ENCODE results near the gene OR52J3. TPM values are rescaled to one million over a fixed set of nuclear protein-coding genes. Genes with fewer than 3 reads are reported as not detected.

The OR52J3 gene
- total RNA-seq (2022; extraction: Qiagen RNA extraction): not detected in 5 replicates

DNA sequence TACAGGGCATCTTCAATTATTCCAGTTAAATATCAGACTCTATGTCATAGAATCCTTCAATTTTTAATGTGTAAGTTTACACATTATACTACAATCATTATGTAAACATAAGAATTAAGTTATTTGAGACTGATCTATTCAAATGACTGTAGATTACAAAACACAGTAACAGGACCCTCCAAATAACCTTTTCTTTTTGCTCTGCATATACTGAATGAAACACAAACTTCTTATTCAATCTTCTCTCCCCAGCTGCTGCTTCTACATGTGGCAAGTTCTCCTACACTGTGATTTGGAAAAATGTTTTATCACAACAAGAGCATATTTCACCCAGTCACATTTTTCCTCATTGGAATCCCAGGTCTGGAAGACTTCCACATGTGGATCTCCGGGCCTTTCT is at the start of gene OR52J3:
Gene OR52J3, plus strand, starts transcription at position 301 of the 400 bp plus-strand sequence. Its CDS starts 0 bp downstream, at position 301.

DNA sequence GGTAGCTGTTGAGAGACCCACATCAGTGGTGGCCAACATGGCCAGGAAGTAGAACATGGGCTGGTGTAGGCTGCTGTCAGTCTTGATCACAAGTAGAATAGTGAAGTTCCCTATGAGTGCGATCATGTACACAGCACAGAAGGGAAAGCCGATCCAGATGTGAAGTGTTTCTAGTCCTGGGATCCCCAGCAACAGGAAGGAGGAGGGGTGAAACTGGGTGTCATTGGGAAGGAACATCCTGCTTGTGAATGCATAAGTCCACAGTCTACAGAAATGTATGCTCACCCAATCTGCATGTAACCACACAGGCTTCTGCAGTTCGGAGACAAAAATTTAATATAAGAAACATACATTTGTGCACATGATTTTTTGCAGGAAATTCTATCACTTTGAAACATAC is 13.1 kb downstream of the OR52J3 start, which contains the start of gene OR52E2:
Gene OR52E2, minus strand, starts transcription at position 237 of the 400 bp plus-strand sequence. Its CDS starts 0 bp downstream, at position 237.

DNA sequence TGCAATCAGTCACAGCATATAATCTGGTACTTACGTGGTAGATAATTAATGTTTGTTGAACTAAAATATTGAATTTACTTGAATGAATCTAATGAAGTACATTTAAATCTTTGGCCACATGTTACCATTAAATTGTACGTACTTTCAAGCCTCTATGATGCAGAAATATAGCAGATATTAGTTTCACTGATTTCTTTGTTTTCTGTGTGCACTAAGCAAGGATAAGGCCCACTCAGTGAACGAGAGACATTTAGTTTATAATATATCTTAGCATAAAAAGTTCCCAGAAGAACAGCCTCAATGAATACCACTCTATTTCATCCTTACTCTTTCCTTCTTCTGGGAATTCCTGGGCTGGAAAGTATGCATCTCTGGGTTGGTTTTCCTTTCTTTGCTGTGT is 22.9 kb downstream of the OR52J3 start, which contains the start of gene OR52E1:
Gene OR52E1, plus strand, starts transcription at position 301 of the 400 bp plus-strand sequence.

Other genes starting within 250 kb of the OR52J3 start
- not detected in 5 replicates for gene OR52R1, start 242.1 kb upstream of the OR52J3 start, total RNA-seq (2022; extraction: Qiagen RNA extraction)
- gene OR51F2, start 225.2 kb upstream of the OR52J3 start, total RNA-seq (2022; extraction: Qiagen RNA extraction): not detected in 5 replicates
- not detected in 5 replicates for gene OR51S1, start 197.3 kb upstream of the OR52J3 start, total RNA-seq (2022; extraction: Qiagen RNA extraction)
- gene OR51T1, start 164.6 kb upstream of the OR52J3 start, total RNA-seq (2022; extraction: Qiagen RNA extraction): not detected in 5 replicates
- not detected in 5 replicates for gene OR51A7, start 142.7 kb upstream of the OR52J3 start, total RNA-seq (2022; extraction: Qiagen RNA extraction)
- not detected in 5 replicates for gene OR51G2, start 127.2 kb upstream of the OR52J3 start, total RNA-seq (2022; extraction: Qiagen RNA extraction)
- not detected in 5 replicates for gene OR51G1, start 122.2 kb upstream of the OR52J3 start, total RNA-seq (2022; extraction: Qiagen RNA extraction)
- not detected in 5 replicates for gene OR51A4, start 98.9 kb upstream of the OR52J3 start, total RNA-seq (2022; extraction: Qiagen RNA extraction)
- not detected in 5 replicates for gene OR51A2, start 90.8 kb upstream of the OR52J3 start, total RNA-seq (2022; extraction: Qiagen RNA extraction)
- not detected in 5 replicates for gene OR51L1, start 51.7 kb upstream of the OR52J3 start, total RNA-seq (2022; extraction: Qiagen RNA extraction)
- gene OR52E2, start 13.1 kb downstream of the OR52J3 start, total RNA-seq (2022; extraction: Qiagen RNA extraction): not detected in 5 replicates
- gene OR52E1, start 23.0 kb downstream of the OR52J3 start, total RNA-seq (2022; extraction: Qiagen RNA extraction): not detected in 5 replicates
- gene OR52A5, start 91.8 kb downstream of the OR52J3 start, total RNA-seq (2022; extraction: Qiagen RNA extraction): not detected in 5 replicates
- not detected in 5 replicates for gene OR52A1, start 108.2 kb downstream of the OR52J3 start, total RNA-seq (2022; extraction: Qiagen RNA extraction)
- not detected in 5 replicates for gene OR51V1, start 154.2 kb downstream of the OR52J3 start, total RNA-seq (2022; extraction: Qiagen RNA extraction)
- gene HBB, start 180.5 kb downstream of the OR52J3 start, total RNA-seq (2022; extraction: Qiagen RNA extraction): not detected in 5 replicates
- not detected in 5 replicates for gene HBD, start 188.0 kb downstream of the OR52J3 start, total RNA-seq (2022; extraction: Qiagen RNA extraction)
- gene HBG1, start 203.3 kb downstream of the OR52J3 start, total RNA-seq (2022; extraction: Qiagen RNA extraction): not detected in 5 replicates
- not detected in 5 replicates for gene HBG2, start 208.3 kb downstream of the OR52J3 start, total RNA-seq (2022; extraction: Qiagen RNA extraction)
- gene HBE1, start 223.4 kb downstream of the OR52J3 start, total RNA-seq (2022; extraction: Qiagen RNA extraction): 0.15 to 0.29 TPM (median 0.21 TPM) in 3 of 5 replicates, not detected in the others

Data from A549 treated with CORT108297 at 1 μM for 4 hours (cell line).